HG03521 (cell line): ENCODE results near the gene PCGF2.

Source experiments
- ATAC-seq: cut with Tn5 transposase; IDR thresholded peaks from one replicate; pipeline ENCODE4 v1.9.1; 2021; ENCODE audit warnings: mild to moderate bottlenecking, moderate library complexity; ENCODE audit not compliant: unreplicated experiment

PCGF2 gene

DNA sequence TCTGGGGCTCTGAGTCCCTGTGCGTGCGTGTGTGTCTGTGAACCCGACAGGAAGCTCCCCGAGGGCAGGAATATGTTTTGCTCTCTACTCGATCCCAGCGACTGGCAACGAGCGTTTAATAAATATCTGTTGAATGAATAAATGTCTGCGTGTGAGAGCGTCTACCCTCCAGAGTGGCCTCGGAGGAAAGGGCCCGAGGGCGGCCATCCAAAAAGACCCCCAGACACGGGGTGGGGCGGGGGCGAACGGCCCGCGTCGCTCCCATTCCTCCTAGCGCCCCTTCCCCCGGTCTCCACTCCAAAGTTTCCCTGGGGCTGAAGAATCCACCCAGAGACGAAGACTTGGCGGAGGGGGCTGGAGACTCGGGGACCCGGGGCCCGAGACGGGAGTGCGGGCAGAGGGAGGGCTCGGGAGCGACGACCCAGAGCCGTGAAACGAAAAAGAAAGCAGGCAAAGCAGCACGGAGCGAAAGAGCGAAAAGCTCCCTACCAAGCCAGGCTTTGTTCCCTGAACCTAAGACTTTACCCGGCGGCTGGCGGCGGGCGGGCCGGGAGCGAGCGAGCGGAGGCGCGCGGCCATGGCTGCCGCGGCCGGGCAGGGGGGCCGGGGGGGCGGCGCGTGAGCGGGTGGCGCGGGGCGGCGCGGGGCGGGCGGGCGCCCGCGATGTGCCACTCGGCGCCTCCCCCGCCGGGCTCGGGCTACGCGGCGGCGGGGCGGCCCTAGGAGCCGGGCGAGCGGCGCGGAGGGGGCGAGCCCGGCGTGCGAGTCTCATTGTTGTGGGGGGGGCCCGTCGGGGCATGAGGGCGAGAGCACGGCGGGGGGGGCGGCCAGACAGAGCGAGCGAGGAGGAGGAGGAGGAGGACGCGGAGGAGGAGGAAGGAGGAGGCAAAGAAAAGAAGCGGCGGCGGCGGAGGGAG is 43.3 kb downstream of the PCGF2 start, which contains the start of gene MLLT6:
Gene MLLT6, plus strand, starts transcription at position 668 of the 917 bp plus-strand sequence. CDS start 360 bp downstream, outside the sequence.
- no peak for ATAC-seq

DNA sequence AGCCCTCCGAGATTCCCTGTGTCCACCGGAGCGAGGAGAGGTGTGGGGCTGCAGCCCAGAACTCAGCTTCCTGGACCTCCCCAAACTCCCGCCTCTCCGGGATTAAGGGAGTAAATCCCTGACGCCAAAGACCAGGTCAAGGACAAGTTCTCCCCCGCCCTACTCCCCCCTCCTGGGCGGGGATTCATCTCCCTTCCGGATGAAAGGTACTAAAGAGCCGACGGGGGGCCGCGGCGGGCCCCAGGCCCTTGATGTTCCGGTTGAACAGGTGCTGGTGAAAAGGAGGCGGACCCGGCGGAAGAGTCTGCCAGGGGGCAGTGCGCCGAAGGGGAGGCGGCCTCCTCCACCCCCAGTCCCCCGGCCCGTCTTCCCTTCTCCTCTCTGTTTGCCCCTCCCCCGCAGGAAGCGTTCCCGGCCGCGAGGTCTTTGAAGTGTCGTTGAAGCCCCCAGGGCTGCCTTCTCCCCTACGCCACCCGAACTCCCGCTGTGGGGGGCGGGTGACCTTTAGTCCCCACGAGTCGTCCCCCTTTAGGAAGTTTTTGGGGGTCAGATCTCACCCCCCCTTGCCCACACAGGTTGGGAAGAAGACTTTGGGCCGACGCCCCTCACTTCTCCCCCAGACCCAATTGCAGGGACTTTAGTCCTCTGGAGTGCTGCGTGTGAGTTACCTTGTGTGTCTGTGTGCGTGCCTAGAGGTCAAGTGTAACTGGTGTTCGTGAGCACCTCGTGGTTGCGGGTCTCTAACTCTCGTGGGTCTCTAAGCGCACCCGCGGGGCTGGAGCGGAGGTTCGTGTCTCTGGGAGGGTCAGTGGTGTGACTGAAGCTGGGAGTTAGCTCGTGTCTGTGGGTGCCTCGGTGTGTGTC is 44.2 kb downstream of the PCGF2 start:
- ATAC-seq: no peak

DNA sequence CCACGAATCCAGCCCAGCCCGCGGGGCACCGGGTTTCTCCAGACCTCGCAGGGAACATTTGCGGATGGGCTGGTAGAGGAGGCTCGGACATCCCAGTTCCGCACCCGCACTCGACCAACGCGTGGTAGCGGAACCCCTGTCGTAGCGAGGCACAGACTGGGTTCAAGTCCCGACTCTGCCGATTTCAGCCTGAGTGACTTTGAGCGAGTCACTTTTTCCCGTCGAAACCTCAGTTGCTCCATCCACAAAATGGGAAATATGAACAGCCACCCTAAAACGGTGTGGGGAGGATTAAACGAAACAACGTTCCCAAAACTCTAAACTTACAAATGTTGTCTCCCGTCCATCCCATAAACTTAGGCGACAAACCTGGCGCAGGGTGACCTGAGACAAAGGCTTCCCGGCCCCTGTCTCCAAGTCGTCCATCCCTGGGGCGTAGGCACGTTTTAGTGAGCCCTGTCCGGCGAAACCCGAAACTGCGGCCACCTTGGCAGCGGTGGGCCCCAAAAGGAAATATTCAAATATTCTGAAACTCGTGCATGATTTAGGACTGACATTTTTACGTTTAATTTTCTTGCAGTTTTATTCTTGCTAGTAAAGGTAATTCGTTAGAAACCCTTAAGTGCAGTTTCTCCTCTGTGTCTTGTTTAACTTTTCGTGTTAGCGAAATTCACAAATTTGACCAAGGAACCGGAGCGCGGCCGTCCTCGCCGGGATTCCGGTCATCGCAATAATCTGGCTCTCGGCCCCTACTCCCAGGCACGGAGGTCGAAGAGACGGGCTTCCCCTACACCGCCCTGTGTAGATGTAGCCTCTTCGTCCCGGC is 45.0 kb downstream of the PCGF2 start:
- ATAC-seq: no peak

DNA sequence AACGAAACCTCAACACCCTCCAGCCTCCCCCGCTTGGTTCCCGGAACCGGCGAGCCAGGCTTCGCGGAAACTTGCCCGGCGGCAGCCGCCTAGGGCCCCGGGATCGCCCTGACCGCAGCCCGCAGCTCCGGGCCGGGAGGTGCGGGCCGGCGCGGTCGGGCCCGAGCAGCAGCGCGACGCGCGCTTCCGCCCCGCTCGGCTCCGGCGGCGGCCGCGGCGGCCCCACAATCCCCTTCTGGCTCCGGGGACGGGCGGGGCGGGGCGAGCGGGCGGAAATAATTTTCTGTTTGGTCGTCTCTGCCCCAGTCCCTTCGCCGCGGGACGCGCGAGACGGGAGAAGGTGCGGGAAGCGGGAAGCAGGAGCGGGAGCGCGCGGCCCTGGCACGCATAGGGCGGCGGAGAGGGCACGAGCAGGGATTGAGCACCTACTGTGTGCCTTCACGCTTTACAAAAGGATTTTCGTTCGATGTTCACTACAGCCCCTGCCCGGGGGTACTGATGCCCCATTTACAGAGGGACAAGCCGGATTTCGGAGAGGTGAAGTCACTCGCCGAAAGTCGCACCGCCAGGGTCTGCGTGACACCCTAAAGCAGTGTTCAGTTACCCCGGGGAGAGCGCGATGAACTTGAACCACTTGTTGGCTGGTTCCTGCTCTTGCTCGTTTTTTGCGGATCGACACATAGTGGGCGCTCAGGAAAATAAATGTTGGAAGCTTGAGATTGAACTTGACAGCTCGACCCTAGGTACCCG is 45.8 kb downstream of the PCGF2 start:
- ATAC-seq: no peak

DNA sequence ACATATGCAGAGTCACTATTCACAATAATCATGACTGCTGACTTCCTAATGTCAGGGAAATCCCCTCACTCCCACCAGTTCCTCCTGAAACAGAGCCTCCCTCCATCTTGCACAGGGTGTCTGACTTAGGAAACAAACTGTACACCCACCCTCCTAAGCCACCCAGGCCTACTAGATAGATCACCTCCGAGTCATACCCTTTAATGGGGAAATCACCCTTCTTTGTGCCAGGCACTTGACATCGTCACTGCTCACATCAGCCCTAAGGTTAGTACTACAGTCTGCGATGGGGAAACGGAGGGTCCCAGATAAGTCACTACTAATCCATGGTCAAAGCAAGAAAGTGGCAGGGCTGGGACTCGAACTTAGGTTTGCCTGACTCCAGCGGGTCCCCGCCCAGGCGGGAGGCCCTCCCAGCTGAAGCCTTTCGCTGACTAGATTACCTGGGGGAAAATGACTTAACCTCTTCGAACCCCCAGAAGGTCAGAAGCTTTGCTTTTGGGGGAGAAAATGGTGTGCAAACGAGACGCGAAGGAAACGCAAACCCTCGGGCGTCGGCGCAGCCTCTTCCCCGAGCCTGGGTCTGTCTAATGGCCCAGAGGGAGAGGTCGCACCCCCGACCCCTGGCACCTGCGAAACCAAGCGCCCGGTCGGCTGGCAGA is 46.5 kb downstream of the PCGF2 start:
- no peak for ATAC-seq

DNA sequence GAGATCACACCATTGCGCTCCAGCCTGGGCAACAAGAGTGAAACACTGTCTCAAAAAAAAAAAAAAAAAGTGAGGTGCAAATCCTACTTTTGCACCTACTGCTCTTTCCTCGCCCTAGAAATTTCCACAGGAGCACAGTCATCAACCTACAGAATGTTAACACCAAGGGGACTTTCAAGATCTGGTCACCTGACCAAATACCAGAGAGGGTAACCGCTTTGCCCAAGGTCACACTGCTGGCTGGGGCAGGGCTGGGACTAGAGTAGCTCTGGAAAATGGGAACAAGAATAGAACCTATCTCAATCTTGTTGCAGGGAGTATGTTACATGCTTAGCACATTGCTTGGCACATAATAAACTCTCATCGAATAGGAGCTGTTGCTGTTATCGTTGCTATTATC is 49.4 kb downstream of the PCGF2 start:
- ATAC-seq: no peak

DNA sequence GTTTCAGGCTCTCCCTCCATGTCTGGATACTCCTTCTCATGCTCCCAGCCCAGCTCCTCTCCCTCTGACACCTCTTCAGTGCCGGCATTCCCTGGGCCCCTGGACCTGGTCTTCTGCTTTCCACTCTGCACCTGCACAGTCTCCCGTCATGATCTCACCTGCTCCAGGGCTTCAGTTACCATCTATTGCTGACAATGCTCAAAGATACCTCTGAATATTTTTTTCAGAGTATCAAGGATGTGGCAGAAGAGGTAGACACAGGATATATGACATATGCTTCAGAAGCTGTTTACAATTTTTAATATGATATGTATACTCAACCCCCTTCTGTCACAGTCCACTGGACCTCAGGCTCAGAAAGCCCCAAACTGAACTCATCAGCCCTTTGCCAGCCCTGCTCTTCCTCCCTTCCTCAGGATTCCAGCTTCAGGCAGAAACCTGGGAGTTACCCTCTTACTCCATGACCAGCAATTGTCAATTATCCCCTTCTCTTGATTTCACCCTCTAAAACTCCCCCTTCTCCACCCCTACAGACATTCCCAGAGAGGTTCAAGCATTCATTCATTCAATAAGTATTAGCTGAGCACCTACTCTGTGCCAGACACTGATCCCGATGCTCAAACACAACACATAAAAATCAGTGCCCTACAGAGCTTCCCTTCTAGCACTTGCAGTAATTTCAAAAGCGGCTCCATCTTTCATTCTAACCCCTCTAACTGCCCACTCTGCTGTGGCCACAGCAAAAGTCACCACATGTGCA is 50.9 kb downstream of the PCGF2 start:
- no peak for ATAC-seq

DNA sequence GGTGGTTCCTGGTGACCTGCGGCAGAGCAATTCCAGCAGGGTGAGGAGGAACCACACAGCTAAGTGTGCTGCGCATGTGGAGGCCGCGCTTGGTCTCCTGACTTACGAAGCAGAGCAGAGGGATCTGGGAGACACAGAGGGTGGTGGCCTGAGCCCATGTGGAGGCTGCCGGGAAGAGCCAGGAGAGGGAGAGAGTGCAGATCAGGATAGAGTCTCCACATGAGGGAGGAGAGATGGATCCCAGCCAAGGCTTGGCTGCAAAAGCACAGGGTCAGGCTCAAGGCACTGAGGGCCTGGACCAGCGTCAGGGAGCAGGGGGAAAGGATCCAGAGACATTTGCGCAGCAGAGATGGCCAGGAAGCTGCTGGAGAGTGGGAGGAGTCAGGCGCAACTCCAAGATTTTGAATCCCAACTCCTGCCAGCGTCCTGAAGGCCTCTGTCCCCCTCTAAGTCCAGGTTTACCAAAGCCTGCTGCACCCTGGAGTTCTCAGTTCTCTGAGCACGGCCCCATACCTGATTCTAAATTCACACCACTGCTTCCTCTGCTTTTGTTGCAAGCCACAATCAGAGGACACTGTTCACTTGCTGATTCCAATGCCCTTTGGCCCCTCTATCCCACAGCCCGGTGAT is 54.3 kb downstream of the PCGF2 start:
- ATAC-seq: no peak

DNA sequence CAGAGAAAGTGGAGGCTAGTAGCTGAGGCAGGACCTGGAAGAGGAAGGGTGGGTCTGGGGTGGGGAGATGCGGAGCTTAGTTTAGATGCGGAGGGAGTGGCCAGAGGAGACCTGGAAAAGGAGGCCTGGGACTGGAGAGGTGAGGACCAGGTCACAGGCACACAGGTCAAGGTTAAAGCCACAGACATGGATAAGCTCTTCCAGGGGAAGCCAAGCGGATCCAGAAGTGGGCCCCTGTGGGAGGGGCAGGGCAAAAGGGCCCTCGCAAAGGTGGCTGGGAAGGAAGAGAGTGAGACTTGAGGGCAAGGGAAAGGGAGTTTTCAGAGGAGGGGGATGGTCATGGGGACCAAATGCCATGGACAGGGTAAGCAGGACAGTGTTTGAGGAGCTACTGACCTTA is 57.0 kb downstream of the PCGF2 start:
- ATAC-seq: no peak

DNA sequence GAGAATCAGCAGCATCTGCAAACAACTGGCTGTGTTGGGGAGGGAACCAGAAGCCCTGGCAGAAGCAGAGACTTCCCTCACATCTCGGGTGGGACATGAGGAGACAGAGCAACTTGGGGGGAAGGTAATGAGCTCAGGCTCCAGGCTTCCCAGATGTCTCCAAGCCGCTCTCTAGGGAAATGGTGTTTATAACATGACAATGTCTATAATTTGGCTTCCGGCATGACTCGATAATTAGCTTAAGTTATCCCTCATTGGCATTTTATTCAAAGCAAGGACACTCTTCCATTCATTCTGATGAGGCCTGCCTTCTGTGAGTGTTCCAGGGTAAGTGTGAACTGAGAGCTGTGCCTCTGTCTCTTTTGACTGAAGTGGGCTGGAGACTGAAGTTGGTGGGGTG is 57.8 kb downstream of the PCGF2 start:
- ATAC-seq: no peak

DNA sequence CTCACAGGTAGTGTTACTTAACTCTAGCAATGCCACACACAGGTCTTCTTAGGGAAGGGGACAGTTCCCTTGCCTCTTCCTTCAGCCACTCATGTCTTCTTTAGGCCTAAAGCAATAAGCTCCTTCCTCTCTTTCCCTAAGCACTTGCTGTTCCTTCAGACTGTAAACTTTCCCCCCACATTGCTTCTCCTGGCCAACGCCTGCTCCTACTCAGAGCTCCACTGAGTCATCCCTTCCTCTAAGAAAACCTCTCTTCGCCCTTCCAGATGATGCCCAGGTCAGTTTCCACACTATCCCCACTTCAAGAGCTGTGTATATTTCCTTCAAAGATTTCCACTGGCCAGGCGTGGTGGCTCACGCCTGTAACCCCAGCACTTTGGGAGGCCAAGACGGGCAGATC is 60.9 kb downstream of the PCGF2 start:
- no peak for ATAC-seq

DNA sequence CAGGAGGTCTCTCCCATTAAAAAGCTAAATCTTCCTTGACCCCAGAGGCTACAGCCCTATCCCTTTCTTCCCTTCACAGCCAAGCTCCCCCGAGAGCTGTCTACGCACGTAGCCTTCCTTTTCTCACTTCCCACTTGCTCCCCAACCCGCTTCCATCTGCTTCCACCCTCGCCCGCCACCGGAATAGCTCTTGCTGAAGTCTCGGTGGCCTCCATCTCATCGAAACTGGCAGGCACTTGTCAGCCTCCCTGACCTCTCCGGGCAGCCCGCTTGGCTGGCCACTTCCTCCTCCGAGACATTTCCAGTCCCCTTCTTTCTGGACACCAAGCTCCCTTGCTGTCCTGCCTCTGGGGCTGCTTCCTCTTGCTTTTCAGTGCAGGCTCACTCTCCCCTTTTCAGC is 62.6 kb downstream of the PCGF2 start:
- no peak for ATAC-seq
